ENCODE data around the gene PEX3. TPM values are rescaled to one million over a fixed set of nuclear protein-coding genes. Genes with fewer than 3 reads are reported as not detected.

PEX3 gene
- total and polyA plus RNA-seq, 2 of the 4 experiments (the other 2 are of a cell fraction) = 13.3 to 13.7 TPM

- dilution Hi-C loops (cut with HindIII; ENCODE audit: low sequenced_read_pairs, unreplicated experiment) = no loop called here
- H2BK20ac ChIP-seq (ENCODE audit: low read depth, low read length) = no peak overlapping the region
These were observed 19.4 kb upstream of the PEX3 start for GRCh38 chr6:143431226-143431625.

More at GRCh38 chr6:143431226-143431625, 19.4 kb upstream of the PEX3 start:
- H2BK120ac ChIP-seq (ENCODE audit: low read depth, low read length) = no peak overlapping the region
- H2AFZ ChIP-seq (replicated peaks; ENCODE audit: low read length, poor library complexity) = no peak overlapping the region
- no peak overlapping the region for H3K18ac ChIP-seq (ENCODE audit: low read depth, low read length)
- intact Hi-C loops (cut with micrococcal nuclease) = no loop called here
- no peak overlapping the region for H4K5ac ChIP-seq (ENCODE audit: low read depth, low read length)
- H3K4me1 ChIP-seq (ENCODE audit: control insufficient read depth, insufficient read depth, low read length) = peaks cover 2% of the 10 kb centered on the region; the same call in 1 of the 2 replicates
- no peak overlapping the region for H3K14ac ChIP-seq (replicated peaks; ENCODE audit: low read depth, low read length)
- no peaks in the 10 kb centered on the region for H3K9me3 ChIP-seq (ENCODE audit: control insufficient read depth, insufficient read depth, low read length)
- H2BK5ac ChIP-seq (ENCODE audit: low read depth, low read length, poor library complexity, severe bottlenecking) = no peak overlapping the region
- H3K27me3 ChIP-seq (ENCODE audit: control insufficient read depth, insufficient read depth, low read length) = no peaks in the 10 kb centered on the region
- no peak overlapping the region for H3K9ac ChIP-seq (ENCODE audit: low read depth, low read length)
- in situ Hi-C loops (cut with MboI; ENCODE audit: low sequenced_read_pairs) = loop anchor here (10.0 kb wide), 1 partner anchor 956 kb away; no protein-coding TSS in a partner anchor
- H3K27ac ChIP-seq (ENCODE audit: insufficient read depth, low read length) = no peak overlapping the region
- no TSS peak for BruUV-seq (replicated peaks)
- H3K4me2 ChIP-seq (ENCODE audit: low read depth, low read length) = no peak overlapping the region
- no peak overlapping the region for H3K23ac ChIP-seq (ENCODE audit: low read depth, low read length)
- no peaks in the 10 kb centered on the region for H4K20me1 ChIP-seq (ENCODE audit: insufficient read depth, low read length)
- no peak for DNase-seq
- H3K56ac ChIP-seq (ENCODE audit: extremely low read depth, insufficient read depth, low read length) = no peak overlapping the region
- no peak overlapping the region for H4K91ac ChIP-seq (ENCODE audit: insufficient read depth, low read depth, low read length)
- no peak overlapping the region for H2AK9ac ChIP-seq (replicated peaks; ENCODE audit: low read depth, low read length, poor library complexity)
- no CpG with 5 or more reads among the region's 1 CpG for WGBS, 2 experiments (ENCODE audit: extremely low coverage in 2 of 2, insufficient read length in 1 of 2)
- no peak overlapping the region for H2AK5ac ChIP-seq (ENCODE audit: low read depth, low read length)
- POLR2A ChIA-PET (ENCODE audit: unreplicated experiment) = no interaction called here
- no peak for TF ChIP-seq MAFK (IDR thresholded peaks at IDR 0.05; ENCODE audit: low read depth, low read length)
- no peak for ATAC-seq (ENCODE audit: low read depth)
- H3K9me1 ChIP-seq (ENCODE audit: insufficient read depth, low read length) = 0 out of 2 replicates have a peak, but pooled peaks cover under 1% of the 10 kb centered on the region
- no peak overlapping the region for H2BK15ac ChIP-seq (ENCODE audit: low read depth, low read length)
- H4K8ac ChIP-seq (ENCODE audit: low read depth in 2 of 2, low read length in 2 of 2) = no peak overlapping the region
- CTCF ChIA-PET = no interaction called here
- no peaks in the 10 kb centered on the region for H3K79me1 ChIP-seq (ENCODE audit: low read depth in 1 of 2, low read length in 2 of 2)
- H3K4me3 ChIP-seq (ENCODE audit: insufficient read depth, low read depth, low read length) = no peak overlapping the region
- peaks cover 8% of the 10 kb centered on the region for H3K36me3 ChIP-seq (ENCODE audit: control insufficient read depth, insufficient read depth, low read length)
- H3K4ac ChIP-seq (ENCODE audit: low read depth, low read length) = no peak overlapping the region
